HG03439 (cell line): ENCODE data around the gene LRP1.

Experiments used
- ATAC-seq: cut with Tn5 transposase; IDR thresholded peaks from one replicate; pipeline ENCODE4 v1.9.1; 2021; ENCODE audit warnings: mild to moderate bottlenecking, moderate library complexity; ENCODE audit not compliant: unreplicated experiment

The LRP1 gene

GRCh38 chr12:57243521-57244311 is 115.4 kb downstream of the LRP1 start:
- no peak for ATAC-seq

- no peak for ATAC-seq
These were observed 116.0 kb downstream of the LRP1 start for GRCh38 chr12:57244312-57244696.

GRCh38 chr12:57247041-57247440 is 118.8 kb downstream of the LRP1 start:
- ATAC-seq: no peak

GRCh38 chr12:57248934-57249742 is 120.9 kb downstream of the LRP1 start:
- ATAC-seq: no peak

GRCh38 chr12:57250541-57250940 is 122.3 kb downstream of the LRP1 start:
- ATAC-seq: no peak

- ATAC-seq: no peak
These were observed 122.7 kb downstream of the LRP1 start, which contains the start of gene STAC3 for GRCh38 chr12:57250956-57251355. Gene STAC3 (minus strand): TSS chr12:57251187. CDS start chr12:57249636, 1,551 bp downstream.

GRCh38 chr12:57254506-57255280 is 126.4 kb downstream of the LRP1 start:
- ATAC-seq: no peak

GRCh38 chr12:57255916-57256315 is 127.6 kb downstream of the LRP1 start:
- ATAC-seq: no peak

- ATAC-seq: no peak
These were observed 131.0 kb downstream of the LRP1 start for GRCh38 chr12:57258977-57259970.

- ATAC-seq: no peak
These were observed 132.1 kb downstream of the LRP1 start for GRCh38 chr12:57260366-57260765.

GRCh38 chr12:57261428-57261865 is 133.2 kb downstream of the LRP1 start:
- ATAC-seq: no peak

- no peak for ATAC-seq
These were observed 134.0 kb downstream of the LRP1 start for GRCh38 chr12:57262126-57262822.
